ENCODE measurements around the gene SSX2IP. TPM values are rescaled to one million over a fixed set of nuclear protein-coding genes. Genes with fewer than 3 reads are reported as not detected.
"Not testable (repeated sequence)": the region's sequence is repeated elsewhere in the genome, so short reads cannot be mapped to it uniquely, and the experiment has no call there.

SSX2IP gene
- polyA plus RNA-seq, 3 donors, result 0.85 to 2.8 (median 2.2) TPM

DNA sequence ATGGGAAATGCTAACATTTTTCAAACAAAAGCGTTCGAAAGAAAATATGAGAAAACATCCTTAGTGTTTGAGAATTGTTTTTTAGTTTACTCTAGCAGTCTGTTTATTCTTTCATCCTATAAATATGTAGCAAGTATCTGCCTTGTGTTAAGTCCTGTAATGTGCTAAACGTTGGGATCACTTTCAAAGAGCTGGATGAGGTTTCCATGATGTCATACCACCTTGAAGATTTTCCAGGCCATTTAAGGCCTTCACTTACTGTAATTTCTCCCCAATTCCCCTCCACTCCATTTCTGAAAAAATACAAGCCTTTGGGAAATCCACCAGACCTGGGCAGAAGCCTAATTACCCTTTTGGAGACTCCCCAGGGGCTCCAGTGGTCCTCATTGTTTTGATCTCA lies 91.8 kb downstream of the SSX2IP start:
- Histone ChIP-seq H3K36me3 (replicated peaks in 1 of 2; ENCODE audit: control insufficient read depth in 1 of 2, insufficient read depth in 2 of 2, low read length in 2 of 2) (no peaks in the 10 kb centered on the region), H3K27ac (ENCODE audit: low read depth in 1 of 2, low read length in 2 of 2) (no peak overlapping the region), H3K4me3 (replicated peaks in 1 of 3; ENCODE audit: low read depth in 2 of 3, low read length in 3 of 3) (no peak overlapping the region), H2AFZ (ENCODE audit: insufficient read depth, low read depth, low read length, poor library complexity, severe bottlenecking) (no peak overlapping the region), H3K9ac (ENCODE audit: insufficient read depth, low read length, poor library complexity, severe bottlenecking) (no peak overlapping the region), H3K4me2 (replicated peaks; ENCODE audit: extremely low read depth, low read length, poor library complexity, severe bottlenecking) (no peak overlapping the region), H4K20me1 (ENCODE audit: insufficient read depth, low read length) (no peaks in the 10 kb centered on the region), H3K27me3 (ENCODE audit: control insufficient read depth in 2 of 2, insufficient read depth in 2 of 2, low read length in 2 of 2) (peaks cover 0 to 2% of the 10 kb centered on the region in 2 donors), H3K9me3 (replicated peaks in 1 of 2; ENCODE audit: control insufficient read depth in 1 of 2, insufficient read depth in 1 of 2, low read length in 2 of 2) (peaks cover 0 to 8% of the 10 kb centered on the region in 2 donors), H3K4me1 (ENCODE audit: control insufficient read depth in 1 of 2, insufficient read depth in 2 of 2, low read length in 2 of 2) (no peaks in the 10 kb centered on the region), H3K79me2 (ENCODE audit: insufficient read depth, low read length) (no peaks in the 10 kb centered on the region)
- DNase-seq, result no peak
- Mint-ChIP-seq H3K4me1 (no peaks in the 10 kb centered on the region), H3K4me3 (no peak overlapping the region), H3K27me3 (ENCODE audit: low read depth in 3 of 3) (peaks cover 0 to 1% (median 0%) of the 10 kb centered on the region in 3 donors), H3K27ac (no peak overlapping the region), H3K36me3 (no peaks in the 10 kb centered on the region), H3K9me3 (peaks cover 5 to 26% (median 10%) of the 10 kb centered on the region in 7 donors)
- WGBS (ENCODE audit: insufficient coverage), result no CpG with 5 or more reads among the region's 3 CpGs
- intact Hi-C loops (cut with micrococcal nuclease), result no loop called here
- TF ChIP-seq, protein P1, sequence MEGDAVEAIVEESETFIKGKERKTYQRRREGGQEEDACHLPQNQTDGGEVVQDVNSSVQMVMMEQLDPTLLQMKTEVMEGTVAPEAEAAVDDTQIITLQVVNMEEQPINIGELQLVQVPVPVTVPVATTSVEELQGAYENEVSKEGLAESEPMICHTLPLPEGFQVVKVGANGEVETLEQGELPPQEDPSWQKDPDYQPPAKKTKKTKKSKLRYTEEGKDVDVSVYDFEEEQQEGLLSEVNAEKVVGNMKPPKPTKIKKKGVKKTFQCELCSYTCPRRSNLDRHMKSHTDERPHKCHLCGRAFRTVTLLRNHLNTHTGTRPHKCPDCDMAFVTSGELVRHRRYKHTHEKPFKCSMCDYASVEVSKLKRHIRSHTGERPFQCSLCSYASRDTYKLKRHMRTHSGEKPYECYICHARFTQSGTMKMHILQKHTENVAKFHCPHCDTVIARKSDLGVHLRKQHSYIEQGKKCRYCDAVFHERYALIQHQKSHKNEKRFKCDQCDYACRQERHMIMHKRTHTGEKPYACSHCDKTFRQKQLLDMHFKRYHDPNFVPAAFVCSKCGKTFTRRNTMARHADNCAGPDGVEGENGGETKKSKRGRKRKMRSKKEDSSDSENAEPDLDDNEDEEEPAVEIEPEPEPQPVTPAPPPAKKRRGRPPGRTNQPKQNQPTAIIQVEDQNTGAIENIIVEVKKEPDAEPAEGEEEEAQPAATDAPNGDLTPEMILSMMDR (IDR thresholded peaks at IDR 0.05), result no peak

GRCh38 chr1:84597011-84597410 lies 93.2 kb downstream of the SSX2IP start:
- Mint-ChIP-seq H3K4me3 (no peak overlapping the region), H3K9me3 (peaks cover 2 to 21% (median 9%) of the 10 kb centered on the region in 7 donors), H3K27me3 (ENCODE audit: low read depth in 3 of 3) (peaks cover 0 to 1% (median 0%) of the 10 kb centered on the region in 3 donors), H3K36me3 (no peaks in the 10 kb centered on the region), H3K27ac (no peak overlapping the region), H3K4me1 (no peaks in the 10 kb centered on the region)
- no peak overlapping the region for H2AFZ ChIP-seq (ENCODE audit: insufficient read depth, low read depth, low read length, poor library complexity, severe bottlenecking)
- H3K9me3 ChIP-seq (replicated peaks in 1 of 2; ENCODE audit: control insufficient read depth in 1 of 2, insufficient read depth in 1 of 2, low read length in 2 of 2), result peaks cover 0 to 8% of the 10 kb centered on the region in 2 donors
- intact Hi-C loops (cut with micrococcal nuclease), result no loop called here
- no peak for DNase-seq
- no peaks in the 10 kb centered on the region for H4K20me1 ChIP-seq (ENCODE audit: insufficient read depth, low read length)
- H3K4me3 ChIP-seq (replicated peaks in 1 of 3; ENCODE audit: low read depth in 2 of 3, low read length in 3 of 3), result no peak overlapping the region
- TF ChIP-seq, protein P1 (IDR thresholded peaks at IDR 0.05), result no peak
- no peaks in the 10 kb centered on the region for H3K36me3 ChIP-seq (replicated peaks in 1 of 2; ENCODE audit: control insufficient read depth in 1 of 2, insufficient read depth in 2 of 2, low read length in 2 of 2)
- H3K79me2 ChIP-seq (ENCODE audit: insufficient read depth, low read length), result no peaks in the 10 kb centered on the region
- no peaks in the 10 kb centered on the region for H3K4me1 ChIP-seq (ENCODE audit: control insufficient read depth in 1 of 2, insufficient read depth in 2 of 2, low read length in 2 of 2)
- no peak overlapping the region for H3K27ac ChIP-seq (ENCODE audit: low read depth in 1 of 2, low read length in 2 of 2)
- H3K4me2 ChIP-seq (replicated peaks; ENCODE audit: extremely low read depth, low read length, poor library complexity, severe bottlenecking), result no peak overlapping the region
- WGBS (ENCODE audit: insufficient coverage), result no CpG with 5 or more reads among the region's 1 CpG
- H3K27me3 ChIP-seq (ENCODE audit: control insufficient read depth in 2 of 2, insufficient read depth in 2 of 2, low read length in 2 of 2), result peaks cover 0 to 2% of the 10 kb centered on the region in 2 donors
- H3K9ac ChIP-seq (ENCODE audit: insufficient read depth, low read length, poor library complexity, severe bottlenecking), result no peak overlapping the region

GRCh38 chr1:84594959-84595358 lies 95.3 kb downstream of the SSX2IP start:
- H3K4me2 ChIP-seq (replicated peaks; ENCODE audit: extremely low read depth, low read length, poor library complexity, severe bottlenecking); H3K27ac ChIP-seq (ENCODE audit: low read depth in 1 of 2, low read length in 2 of 2); H3K4me1 Mint-ChIP-seq; H3K4me3 Mint-ChIP-seq; intact Hi-C loops (cut with micrococcal nuclease); H3K27ac Mint-ChIP-seq; H2AFZ ChIP-seq (ENCODE audit: insufficient read depth, low read depth, low read length, poor library complexity, severe bottlenecking); H3K9ac ChIP-seq (ENCODE audit: insufficient read depth, low read length, poor library complexity, severe bottlenecking); H3K79me2 ChIP-seq (ENCODE audit: insufficient read depth, low read length); H3K36me3 Mint-ChIP-seq; H3K4me3 ChIP-seq (replicated peaks in 1 of 3; ENCODE audit: low read depth in 2 of 3, low read length in 3 of 3); H4K20me1 ChIP-seq (ENCODE audit: insufficient read depth, low read length); H3K36me3 ChIP-seq (replicated peaks in 1 of 2; ENCODE audit: control insufficient read depth in 1 of 2, insufficient read depth in 2 of 2, low read length in 2 of 2); H3K27me3 ChIP-seq (ENCODE audit: control insufficient read depth in 2 of 2, insufficient read depth in 2 of 2, low read length in 2 of 2); DNase-seq; H3K27me3 Mint-ChIP-seq (ENCODE audit: low read depth in 3 of 3); H3K9me3 ChIP-seq (replicated peaks in 1 of 2; ENCODE audit: control insufficient read depth in 1 of 2, insufficient read depth in 1 of 2, low read length in 2 of 2); H3K4me1 ChIP-seq (ENCODE audit: control insufficient read depth in 1 of 2, insufficient read depth in 2 of 2, low read length in 2 of 2): not testable (repeated sequence)
- H3K9me3 Mint-ChIP-seq, result peaks cover 5 to 20% (median 11%) of the 10 kb centered on the region in 7 donors
- 100% methylated on average over 1 of the region's 2 CpGs for WGBS (ENCODE audit: insufficient coverage)

All from CD14-positive monocyte (primary cell).